Neuronal stem cell (in vitro differentiated cells): Measurements from ENCODE around the gene RBM19.

ENCODE experiments used
- DNase-seq: peaks from one replicate; pipeline ENCODE4 v3.0.0-alpha.2; 2013; ENCODE audit warnings: low spot score
- H2AFZ ChIP-seq: one replicate; pipeline ENCODE4 v1.6.1; 2013; ENCODE audit warnings: mild to moderate bottlenecking, low read length, inconsistent platforms
- H2AK5ac ChIP-seq: 2 replicates; pipeline ENCODE4 v1.6.1; 2013; ENCODE audit warnings: low read depth, mild to moderate bottlenecking, inconsistent platforms, low read length, moderate library complexity, mixed read lengths
- H2BK120ac ChIP-seq: 2 replicates; pipeline ENCODE4 v1.6.1; 2013; ENCODE audit warnings: low read depth, mild to moderate bottlenecking, inconsistent platforms, low read length, moderate library complexity, mixed read lengths
- H2BK12ac ChIP-seq: one replicate; pipeline ENCODE4 v1.6.1; 2013; ENCODE audit warnings: low read length, inconsistent platforms
- H2BK15ac ChIP-seq: 2 replicates; pipeline ENCODE4 v1.6.1; 2013; ENCODE audit warnings: mild to moderate bottlenecking, low read length, inconsistent platforms, mixed read lengths
- H2BK5ac ChIP-seq: one replicate; pipeline ENCODE4 v1.6.1; 2013; ENCODE audit warnings: inconsistent platforms, mild to moderate bottlenecking, low read length, moderate library complexity
- H3K14ac ChIP-seq: one replicate; pipeline ENCODE4 v1.6.1; 2013; ENCODE audit warnings: low read length, inconsistent platforms
- H3K18ac ChIP-seq: 2 replicates; pipeline ENCODE4 v1.6.1; 2013; ENCODE audit warnings: low read length, inconsistent platforms
- H3K23ac ChIP-seq: 2 replicates; pipeline ENCODE4 v1.6.1; 2013; ENCODE audit warnings: low read depth, mild to moderate bottlenecking, mixed read lengths, low read length, inconsistent platforms; ENCODE audit not compliant: poor library complexity
- H3K27ac ChIP-seq: replicated peaks from 3 replicates; pipeline ENCODE4 v1.5.1; 2013; ENCODE audit warnings: low read length, inconsistent platforms
- H3K27me3 ChIP-seq, 3 experiments: 2 replicates each; pipeline ENCODE4 v1.6.1; 2013; ENCODE audit warnings: low read length in 3 of 3, mild to moderate bottlenecking in 2 of 3, inconsistent platforms in 1 of 3, low read depth in 1 of 3, mixed read lengths in 1 of 3, moderate library complexity in 1 of 3; ENCODE audit not compliant: control insufficient read depth in 3 of 3, insufficient read depth in 3 of 3
- H3K36me3 ChIP-seq, 2 donors: replicated peaks in 1 of 2; 2 replicates each; pipeline ENCODE4 v1.6.1; 2013; ENCODE audit warnings: low read length in 2 of 2; ENCODE audit not compliant: control insufficient read depth in 2 of 2, insufficient read depth in 2 of 2
- H3K4ac ChIP-seq: 2 replicates; pipeline ENCODE4 v1.6.1; 2013; ENCODE audit warnings: inconsistent platforms, mild to moderate bottlenecking, low read length, moderate library complexity
- H3K4me1 ChIP-seq, 2 donors: 1 replicate in 1 of 2; 2 replicates in 1 of 2; pipeline ENCODE4 v1.6.1; 2013; ENCODE audit warnings: low read length in 2 of 2, low read depth in 1 of 2; ENCODE audit not compliant: control insufficient read depth in 2 of 2, insufficient read depth in 1 of 2
- H3K4me2 ChIP-seq: one replicate; pipeline ENCODE4 v1.6.1; 2013; ENCODE audit warnings: mild to moderate bottlenecking, low read length, inconsistent platforms; ENCODE audit not compliant: insufficient read depth, poor library complexity, severe bottlenecking
- H3K4me3 ChIP-seq, 2 donors: 2 replicates each; pipeline ENCODE4 v1.5.1; 2013; ENCODE audit warnings: low read length in 2 of 2, mild to moderate bottlenecking in 2 of 2, inconsistent platforms in 1 of 2, moderate library complexity in 1 of 2
- H3K79me1 ChIP-seq: one replicate; pipeline ENCODE4 v1.6.1; 2013; ENCODE audit warnings: low read depth, mild to moderate bottlenecking, inconsistent platforms, low read length, moderate library complexity
- H3K9ac ChIP-seq: one replicate; pipeline ENCODE4 v1.6.1; 2013; ENCODE audit warnings: mild to moderate bottlenecking, low read depth, low read length, inconsistent platforms; ENCODE audit not compliant: poor library complexity
- H3K9me3 ChIP-seq, 2 donors: replicated peaks in 1 of 2; 2 replicates each; pipeline versions ENCODE3 to v1.6.1; 2013; ENCODE audit warnings: low read length in 2 of 2, mild to moderate bottlenecking in 2 of 2, inconsistent platforms in 1 of 2, low read depth in 1 of 2, mixed read lengths in 1 of 2, moderate library complexity in 1 of 2; ENCODE audit not compliant: control insufficient read depth in 2 of 2, insufficient read depth in 1 of 2
- H4K8ac ChIP-seq: one replicate; pipeline ENCODE4 v1.6.1; 2013; ENCODE audit warnings: low read depth, mild to moderate bottlenecking, inconsistent platforms, low read length, moderate library complexity
- H4K91ac ChIP-seq: one replicate; pipeline ENCODE4 v1.6.1; 2013; ENCODE audit warnings: low read length, low read depth, mild to moderate bottlenecking, inconsistent platforms; ENCODE audit not compliant: poor library complexity
- WGBS, 2 donors: extraction: QIAGEN DNeasy Blood & Tissue Kit; methylation state at CpG; one replicate each; pipeline ENCODE4 v1.1.7; 2013; ENCODE audit warnings: missing lambda C conversion rate in 2 of 2, mixed read lengths in 1 of 2; ENCODE audit not compliant: insufficient read length in 2 of 2, insufficient replicate concordance in 1 of 2; ENCODE audit errors: extremely low coverage in 2 of 2; 5-methylcytosine and 5-hydroxymethylcytosine counted together

Gene RBM19

DNA sequence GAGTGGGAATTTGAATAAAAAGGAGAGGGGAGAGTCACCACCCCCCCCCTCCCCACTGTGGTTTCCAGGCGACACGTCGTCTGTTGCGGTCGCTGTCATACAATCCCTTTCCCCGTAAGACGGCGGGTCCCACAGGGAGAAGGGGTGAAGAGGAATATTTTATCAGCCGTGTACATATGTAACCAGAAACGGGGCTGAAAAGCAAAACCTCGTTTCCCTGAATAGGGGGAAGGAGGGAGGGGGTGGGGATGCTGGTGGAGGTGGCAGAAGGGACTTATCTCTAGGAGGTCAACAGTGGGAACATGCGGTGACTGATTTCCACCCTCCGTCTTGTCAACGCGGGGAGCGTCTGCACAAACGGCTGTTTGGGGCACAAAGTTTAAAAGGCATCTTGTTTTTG lies 171.4 kb downstream of the RBM19 start:
- no peak overlapping the region for H3K4me2 ChIP-seq
- H4K8ac ChIP-seq: no peak overlapping the region
- no peak overlapping the region for H2AK5ac ChIP-seq
- H2BK5ac ChIP-seq: no peak overlapping the region
- peaks cover 3 to 4% of the 10 kb centered on the region in 2 donors for H3K4me1 ChIP-seq
- H4K91ac ChIP-seq: no peak overlapping the region
- no peak overlapping the region for H3K4me3 ChIP-seq
- no peak overlapping the region for H3K27ac ChIP-seq
- no peaks in the 10 kb centered on the region for H3K36me3 ChIP-seq
- WGBS, 2 donors: no CpG with 5 or more reads among the region's 17 CpGs
- no peak overlapping the region for H3K9ac ChIP-seq
- no peak overlapping the region for H2BK15ac ChIP-seq
- H3K14ac ChIP-seq: no peak overlapping the region
- no peak overlapping the region for H3K18ac ChIP-seq
- DNase-seq: no peak
- H3K27me3 ChIP-seq: peaks cover 0 to 18% (median 0%) of the 10 kb centered on the region in 3 experiments
- no peak overlapping the region for H2BK120ac ChIP-seq
- no peak overlapping the region for H3K4ac ChIP-seq
- H3K23ac ChIP-seq: no peak overlapping the region
- H2BK12ac ChIP-seq: no peak overlapping the region
- no peak overlapping the region for H2AFZ ChIP-seq
- H3K79me1 ChIP-seq: no peaks in the 10 kb centered on the region
- H3K9me3 ChIP-seq: no peaks in the 10 kb centered on the region

DNA sequence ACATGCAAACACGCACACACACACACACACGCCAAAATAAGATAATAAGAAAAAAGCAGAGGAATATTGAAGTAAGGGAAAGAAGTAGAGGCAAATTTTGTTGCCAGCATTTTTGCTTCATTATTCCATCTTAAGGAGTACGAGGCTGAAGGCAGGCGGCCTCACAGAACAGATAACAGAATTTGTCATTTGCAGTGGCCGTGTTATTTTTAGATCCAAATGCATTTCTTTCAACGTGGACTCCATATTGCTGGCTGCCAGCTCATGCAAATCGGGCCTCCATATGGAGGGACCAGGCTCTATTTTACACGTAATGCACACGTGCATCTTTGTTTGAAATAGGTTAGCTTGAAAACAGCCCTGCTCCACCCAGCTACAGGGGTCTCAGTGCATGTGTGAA lies 172.9 kb downstream of the RBM19 start:
- no CpG with 5 or more reads among the region's 9 CpGs for WGBS, 2 donors

DNA sequence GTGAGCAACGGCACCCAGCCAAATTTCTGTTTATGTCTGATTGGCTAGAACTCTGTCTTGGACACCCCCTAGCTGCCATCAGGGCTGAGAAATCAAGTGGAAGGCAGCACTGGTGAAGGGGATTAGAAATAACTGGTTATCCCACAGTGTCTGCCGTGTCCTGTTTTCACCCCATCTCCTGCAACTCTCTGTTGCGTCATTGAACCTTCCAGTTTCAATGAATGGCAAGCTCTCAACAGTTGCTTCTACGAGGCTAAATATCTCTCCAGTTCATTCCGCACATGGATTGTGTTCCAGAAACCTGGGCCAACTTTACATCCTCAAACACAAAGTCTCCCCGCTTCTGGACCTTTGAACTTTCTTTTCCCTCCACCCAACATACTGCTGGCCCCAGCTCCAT lies 173.7 kb downstream of the RBM19 start:
- Histone ChIP-seq H2AK5ac (no peak overlapping the region), H3K4me3 (no peak overlapping the region), H4K8ac (no peak overlapping the region), H2BK5ac (no peak overlapping the region), H3K14ac (no peak overlapping the region), H2BK15ac (no peak overlapping the region), H3K27ac (no peak overlapping the region), H2BK12ac (no peak overlapping the region), H3K9ac (no peak overlapping the region), H4K91ac (no peak overlapping the region), H3K18ac (no peak overlapping the region), H3K4ac (no peak overlapping the region), H3K27me3 (peaks cover 0 to 21% (median 0%) of the 10 kb centered on the region in 3 experiments), H2BK120ac (no peak overlapping the region), H3K9me3 (no peaks in the 10 kb centered on the region), H2AFZ (no peak overlapping the region), H3K4me1 (peaks cover 3 to 4% of the 10 kb centered on the region in 2 donors), H3K36me3 (no peaks in the 10 kb centered on the region), H3K4me2 (no peak overlapping the region), H3K79me1 (no peaks in the 10 kb centered on the region), H3K23ac (no peak overlapping the region)
- no peak for DNase-seq
- no CpG with 5 or more reads among the region's 6 CpGs for WGBS, 2 donors

More for the DNA sequence above, 172.9 kb downstream of the RBM19 start:
- Histone ChIP-seq H3K4me1 (peaks cover 3 to 4% of the 10 kb centered on the region in 2 donors), H4K8ac (no peak overlapping the region), H3K4me2 (no peak overlapping the region), H3K36me3 (no peaks in the 10 kb centered on the region), H2BK5ac (no peak overlapping the region), H3K79me1 (no peaks in the 10 kb centered on the region), H3K9ac (no peak overlapping the region), H3K4me3 (no peak overlapping the region), H2AK5ac (no peak overlapping the region), H3K27me3 (peaks cover 0 to 21% (median 0%) of the 10 kb centered on the region in 3 experiments), H2AFZ (no peak overlapping the region), H3K27ac (no peak overlapping the region), H2BK15ac (no peak overlapping the region), H3K18ac (no peak overlapping the region), H3K4ac (no peak overlapping the region), H3K23ac (no peak overlapping the region), H4K91ac (no peak overlapping the region), H3K14ac (no peak overlapping the region), H2BK12ac (no peak overlapping the region), H2BK120ac (no peak overlapping the region), H3K9me3 (no peaks in the 10 kb centered on the region)
- DNase-seq: no peak

DNA sequence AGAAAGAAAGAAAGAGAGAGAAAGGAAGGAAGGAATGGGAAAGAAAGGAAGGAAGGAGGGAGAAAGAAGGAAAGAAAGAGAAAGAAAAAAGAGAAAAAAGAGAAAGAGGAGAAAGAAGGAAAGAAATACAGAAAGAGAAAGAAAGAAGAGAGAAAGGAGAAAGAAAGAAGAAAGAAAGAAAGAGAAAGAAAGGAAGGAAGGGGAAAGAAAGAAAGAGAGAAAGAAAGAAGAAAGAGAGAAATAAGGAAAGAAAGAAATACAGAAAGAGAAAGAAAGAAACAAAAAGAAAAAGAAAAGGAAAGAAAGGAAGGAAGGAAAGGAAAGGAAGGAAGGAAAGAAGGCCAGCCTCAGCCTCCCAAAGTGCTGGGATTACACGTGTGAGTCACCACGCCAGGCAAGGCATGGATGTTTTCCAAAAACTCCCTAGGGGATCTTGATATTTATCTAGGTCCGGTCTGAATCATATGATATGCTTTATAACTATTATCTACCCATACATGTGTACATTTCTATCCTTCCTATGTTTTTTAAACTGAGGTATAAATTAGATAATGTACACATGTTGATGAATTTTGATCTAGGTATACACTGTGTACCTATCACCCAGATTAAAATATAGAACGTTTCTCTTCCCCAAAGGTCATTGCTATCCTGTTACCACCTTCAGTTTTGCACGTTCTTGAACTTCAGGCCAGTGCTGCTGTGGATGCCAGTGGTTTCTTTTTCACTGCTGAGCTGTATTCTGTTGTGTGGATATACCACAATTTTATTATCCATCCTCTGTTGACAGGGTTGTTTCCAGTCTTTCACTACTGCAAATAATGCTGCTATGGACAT lies 177.9 kb downstream of the RBM19 start:
- no peak overlapping the region for H4K8ac ChIP-seq
- no peak overlapping the region for H2BK5ac ChIP-seq
- H2BK120ac ChIP-seq: no peak overlapping the region
- no peak overlapping the region for H3K4me3 ChIP-seq
- no peak overlapping the region for H3K14ac ChIP-seq
- no peak overlapping the region for H2BK15ac ChIP-seq
- H4K91ac ChIP-seq: no peak overlapping the region
- H2AFZ ChIP-seq: no peak overlapping the region
- H3K4me2 ChIP-seq: no peak overlapping the region
- no peak overlapping the region for H2AK5ac ChIP-seq
- H3K27ac ChIP-seq: no peak overlapping the region
- H3K4ac ChIP-seq: no peak overlapping the region
- H3K79me1 ChIP-seq: no peaks in the 10 kb centered on the region
- WGBS, 2 donors: no CpG with 5 or more reads among the region's 5 CpGs
- H3K36me3 ChIP-seq: no peaks in the 10 kb centered on the region
- H3K23ac ChIP-seq: no peak overlapping the region
- H3K9ac ChIP-seq: no peak overlapping the region
- no peaks in the 10 kb centered on the region for H3K9me3 ChIP-seq
- no peaks in the 10 kb centered on the region for H3K4me1 ChIP-seq
- H2BK12ac ChIP-seq: no peak overlapping the region
- no peak for DNase-seq
- no peak overlapping the region for H3K18ac ChIP-seq
- peaks cover 0 to 16% (median 2%) of the 10 kb centered on the region in 3 experiments for H3K27me3 ChIP-seq
